SK-N-SH (cell line): ENCODE results near the gene EZH1. TPM values are rescaled to one million over a fixed set of nuclear protein-coding genes. Genes with fewer than 3 reads are reported as not detected.

Experiments used
- CTCF ChIA-PET: fragments of 300-600, 350-600 bp; formaldehyde crosslinking; extraction: SDS; loops from one replicate; lab custom pipeline; 2021; lab: Yijun Ruan, JAX
- POLR2A ChIA-PET: fragments of 350-600 bp; sonication (Branson Sonifier 250); formaldehyde crosslinking; extraction: SDS; loops from one replicate; lab custom pipeline; 2020; ENCODE audit warnings: antibody characterized with exemption, inconsistent platforms; lab: Yijun Ruan, JAX
- DNase-seq: peaks from one replicate; pipeline ENCODE4 v3.0.0; 2012
- H2AFZ ChIP-seq: fragments of 200-600 bp; sonication (generic); 2 replicates; pipeline ENCODE4 v1.8.1; 2016; ENCODE audit warnings: antibody characterized with exemption, mild to moderate bottlenecking, low read depth
- H3F3A ChIP-seq: fragments of 200-600 bp; sonication (generic); replicated peaks from 2 replicates; pipeline ENCODE3; 2016; ENCODE audit warnings: antibody characterized with exemption, mild to moderate bottlenecking; ENCODE audit not compliant: insufficient read depth
- H3K27ac ChIP-seq, 2 experiments: fragments of 200-500 bp in 1 of 2; fragments of 200-600 bp in 1 of 2; sonication (Bioruptor generic) in 1 of 2; sonication (generic), shearing (Covaris generic) in 1 of 2; 2 replicates each; pipeline versions ENCODE4 v1.5.1 to v1.6.1; 2014 to 2016; ENCODE audit warnings: low read depth in 2 of 2, inconsistent platforms in 1 of 2, low read length in 1 of 2, mild to moderate bottlenecking in 1 of 2, mixed read lengths in 1 of 2
- H3K27me3 ChIP-seq: fragments of 200-600 bp; sonication (generic), shearing (Covaris generic); 2 replicates; pipeline ENCODE4 v1.6.1; 2016; ENCODE audit warnings: mixed run types; ENCODE audit not compliant: insufficient read depth
- H3K36me3 ChIP-seq, 2 experiments: fragments of 200-500 bp in 1 of 2; fragments of 200-600 bp in 1 of 2; sonication (Bioruptor generic) in 1 of 2; sonication (generic) in 1 of 2; replicated peaks in 1 of 2; 2 replicates each; pipeline versions ENCODE3 to v1.5.1; 2014 to 2016; ENCODE audit warnings: low read length in 1 of 2, mild to moderate bottlenecking in 1 of 2; ENCODE audit not compliant: insufficient read depth in 2 of 2, control insufficient read depth in 1 of 2
- H3K4me1 ChIP-seq, 2 experiments: fragments of 200-500 bp in 1 of 2; fragments of 200-600 bp in 1 of 2; sonication (Bioruptor generic) in 1 of 2; sonication (generic), shearing (Covaris generic) in 1 of 2; 2 replicates each; pipeline versions ENCODE4 v1.5.1 to v1.6.1; 2014 to 2016; ENCODE audit warnings: low read depth in 1 of 2, low read length in 1 of 2, mixed run types in 1 of 2; ENCODE audit not compliant: insufficient read depth in 2 of 2, control insufficient read depth in 1 of 2
- H3K4me2 ChIP-seq: fragments of 200-600 bp; sonication (generic), shearing (Covaris generic); 2 replicates; pipeline ENCODE4 v1.6.1; 2017; ENCODE audit warnings: mixed run types
- H3K4me3 ChIP-seq, 2 experiments: fragments of 200-500 bp in 1 of 2; fragments of 200-600 bp in 1 of 2; sonication (Bioruptor generic) in 1 of 2; sonication (generic), shearing (Covaris generic) in 1 of 2; 2 replicates each; pipeline versions ENCODE4 v1.5.1 to v1.8.1; 2014 to 2016; ENCODE audit warnings: low read depth in 2 of 2, inconsistent platforms in 1 of 2, low read length in 1 of 2, mild to moderate bottlenecking in 1 of 2, mixed read lengths in 1 of 2, moderate library complexity in 1 of 2
- H3K79me2 ChIP-seq: fragments of 200-600 bp; sonication (generic); 2 replicates; pipeline ENCODE4 v1.8.1; 2017; ENCODE audit warnings: mild to moderate bottlenecking; ENCODE audit not compliant: insufficient read depth
- H3K9ac ChIP-seq: fragments of 200-600 bp; sonication (generic); 2 replicates; pipeline ENCODE4 v1.6.1; 2017; ENCODE audit warnings: mixed run types
- H3K9me2 ChIP-seq: fragments of 200-600 bp; sonication (generic); 2 replicates; pipeline ENCODE4 v1.6.1; 2017; ENCODE audit warnings: mixed run types
- H3K9me3 ChIP-seq: fragments of 200-600 bp; sonication (generic); 2 replicates; pipeline ENCODE4 v1.6.1; 2017; ENCODE audit warnings: mixed run types, mild to moderate bottlenecking, moderate library complexity
- H4K20me1 ChIP-seq: fragments of 200-600 bp; sonication (generic); 2 replicates; pipeline ENCODE4 v1.6.1; 2017; ENCODE audit warnings: mild to moderate bottlenecking, mixed run types; ENCODE audit not compliant: insufficient read depth
- CHD2 ChIP-seq: fragments of 150-350 bp; IDR thresholded peaks from 2 replicates; pipeline ENCODE4 v1.6.1; 2018; ENCODE audit warnings: low read length; ENCODE audit not compliant: partially characterized antibody
- ELF1 ChIP-seq: IDR thresholded peaks from 2 replicates; pipeline ENCODE4 v1.4.0; 2012
- EP300 ChIP-seq, 2 experiments: IDR thresholded peaks; 2 replicates each; pipeline versions ENCODE4 v1.4.0 to v1.6.1; 2012; ENCODE audit warnings: borderline replicate concordance in 1 of 2, low read depth in 1 of 2, low read length in 1 of 2
- FOSL2 ChIP-seq: IDR thresholded peaks from 2 replicates; pipeline ENCODE4 v1.4.0; 2012; ENCODE audit warnings: low read depth, mild to moderate bottlenecking, moderate library complexity, borderline replicate concordance
- FOXJ3 ChIP-seq: sonication (generic); formaldehyde crosslinking; IDR thresholded peaks from 2 replicates; pipeline ENCODE4 v1.5.1; 2020; ENCODE audit warnings: mild to moderate bottlenecking, missing genetic modification reagents
- FOXM1 ChIP-seq: IDR thresholded peaks from 2 replicates; pipeline ENCODE4 v1.4.0; 2012; ENCODE audit warnings: low read depth, mild to moderate bottlenecking
- GABPA ChIP-seq: IDR thresholded peaks from 2 replicates; pipeline ENCODE4 v1.4.0; 2012; ENCODE audit warnings: low read depth, mild to moderate bottlenecking
- GATA2 ChIP-seq: sonication (generic); formaldehyde crosslinking; IDR thresholded peaks from 2 replicates; pipeline ENCODE4 v1.5.0; 2020; ENCODE audit warnings: mild to moderate bottlenecking, missing genetic modification reagents
- JUND ChIP-seq: IDR thresholded peaks from 2 replicates; pipeline ENCODE4 v1.4.0; 2012
- MXI1 ChIP-seq: IDR thresholded peaks from 2 replicates; pipeline ENCODE4 v1.6.1; 2012; ENCODE audit warnings: mild to moderate bottlenecking, low read depth, low read length, improper control_type of control experiment
- NRF1 ChIP-seq: IDR thresholded peaks from 2 replicates; pipeline ENCODE4 v1.6.1; 2012; ENCODE audit warnings: low read depth, mild to moderate bottlenecking, low read length
- RAD21 ChIP-seq: IDR thresholded peaks from 2 replicates; pipeline ENCODE4 v1.6.1; 2012; ENCODE audit warnings: mild to moderate bottlenecking, low read length
- RFX5 ChIP-seq: IDR thresholded peaks from 2 replicates; pipeline ENCODE4 v1.6.1; 2012; ENCODE audit warnings: mild to moderate bottlenecking, improper control_type of control experiment, low read length
- RXRA ChIP-seq: IDR thresholded peaks from 2 replicates; pipeline ENCODE4 v1.4.0; 2012; ENCODE audit warnings: low read depth, mild to moderate bottlenecking, borderline replicate concordance
- SIN3A ChIP-seq: IDR thresholded peaks from 2 replicates; pipeline ENCODE4 v1.6.1; 2012; ENCODE audit warnings: low read depth, mild to moderate bottlenecking, low read length, moderate library complexity, borderline replicate concordance
- SMC3 ChIP-seq: IDR thresholded peaks from 2 replicates; pipeline ENCODE4 v1.6.1; 2012; ENCODE audit warnings: low read depth, low read length, improper control_type of control experiment
- TAF1 ChIP-seq: IDR thresholded peaks from 2 replicates; pipeline ENCODE4 v1.6.1; 2012; ENCODE audit warnings: low read depth, mild to moderate bottlenecking, low read length, moderate library complexity, borderline replicate concordance
- YY1 ChIP-seq: IDR thresholded peaks from 2 replicates; pipeline ENCODE4 v1.4.0; 2012; ENCODE audit warnings: low read depth, mild to moderate bottlenecking
- WGBS: methylation state at CpG from one replicate; pipeline ENCODE4 v1.1.6; 2017; ENCODE audit warnings: low lambda C conversion rate; 5-methylcytosine and 5-hydroxymethylcytosine counted together
- polyA plus RNA-seq, 3 experiments: library from polyadenylated mRNA; depleted of rRNA; stranded (reverse); fragments of >200 nt; gene quantifications; 2 replicates each; pipeline ENCODE4 v1.2.3, GENCODE V29; 2012
- TF ChIP-seq, protein P1 (sequence below): fragments of 150-350 bp; IDR thresholded peaks from 2 replicates; pipeline ENCODE4 v1.6.1; 2016; ENCODE audit warnings: mild to moderate bottlenecking, low read depth, low read length
- TF ChIP-seq, protein P2 (sequence below): fragments of 200-600 bp; sonication (generic); IDR thresholded peaks from 2 replicates; pipeline ENCODE4 v1.6.1; 2017; ENCODE audit warnings: antibody characterized with exemption, mild to moderate bottlenecking, moderate library complexity
- TF ChIP-seq, protein P3 (sequence below): IDR thresholded peaks from 2 replicates; pipeline ENCODE4; 2012

EZH1 gene
- polyA plus RNA-seq, 1 of the 3 experiments (the other 2 are of a cell fraction) = 28.6 TPM

DNA sequence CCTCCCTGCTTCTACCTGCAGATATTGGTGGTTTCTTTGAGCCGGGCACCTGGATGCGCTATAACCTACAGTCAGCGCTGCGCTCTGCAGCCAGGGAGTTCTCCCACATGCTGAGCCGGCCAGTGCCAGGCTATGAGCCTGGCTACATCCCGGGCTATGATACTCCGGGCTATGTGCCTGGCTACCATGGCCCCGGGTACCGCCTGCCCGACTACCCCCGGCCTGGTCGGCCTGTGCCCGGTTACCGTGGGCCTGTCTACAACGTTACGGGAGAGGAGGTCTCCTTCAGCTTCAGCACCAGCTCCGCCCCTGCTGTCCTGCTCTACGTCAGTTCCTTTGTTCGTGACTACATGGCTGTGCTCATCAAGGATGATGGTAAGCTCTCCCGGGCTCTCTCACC, 49.3 kb downstream of the EZH1 start (continued):
- TF ChIP-seq FOXJ3 (CRISPR knock-in tag) = no peak
- no peak for TF ChIP-seq NRF1
- TF ChIP-seq, protein P1, sequence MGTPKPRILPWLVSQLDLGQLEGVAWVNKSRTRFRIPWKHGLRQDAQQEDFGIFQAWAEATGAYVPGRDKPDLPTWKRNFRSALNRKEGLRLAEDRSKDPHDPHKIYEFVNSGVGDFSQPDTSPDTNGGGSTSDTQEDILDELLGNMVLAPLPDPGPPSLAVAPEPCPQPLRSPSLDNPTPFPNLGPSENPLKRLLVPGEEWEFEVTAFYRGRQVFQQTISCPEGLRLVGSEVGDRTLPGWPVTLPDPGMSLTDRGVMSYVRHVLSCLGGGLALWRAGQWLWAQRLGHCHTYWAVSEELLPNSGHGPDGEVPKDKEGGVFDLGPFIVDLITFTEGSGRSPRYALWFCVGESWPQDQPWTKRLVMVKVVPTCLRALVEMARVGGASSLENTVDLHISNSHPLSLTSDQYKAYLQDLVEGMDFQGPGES = no peak
- no peak for TF ChIP-seq FOXM1
- TF ChIP-seq RFX5 = no peak
- no peak for TF ChIP-seq FOSL2
- no peak for TF ChIP-seq RAD21
- TF ChIP-seq EP300 (IDR thresholded peaks at IDR 0.05; ENCODE audit: borderline replicate concordance in 1 of 2, low read depth in 1 of 2, low read length in 1 of 2) = no peak

DNA sequence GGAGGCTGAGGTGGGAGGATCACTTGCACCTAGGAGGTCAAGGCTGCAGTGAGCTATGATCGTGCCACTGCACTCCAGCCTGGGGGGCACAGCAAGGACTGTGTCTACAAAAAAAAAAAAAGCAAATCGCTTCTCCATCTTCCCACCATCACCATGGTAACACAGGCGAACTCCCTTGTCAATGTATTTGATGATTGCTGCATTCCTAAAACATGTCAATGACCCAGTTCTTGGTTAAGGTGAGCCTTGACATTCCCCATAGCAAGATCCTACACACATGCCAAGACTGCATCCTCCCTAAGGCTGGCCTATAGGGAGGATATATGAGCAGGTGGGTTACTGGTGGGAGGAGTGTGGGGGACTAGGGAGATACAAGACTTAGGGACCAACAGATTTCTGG, 50.3 kb downstream of the EZH1 start:
- 82% methylated on average over 3 of the region's 3 CpGs for WGBS
- H3F3A ChIP-seq = peaks cover 3% of the 10 kb centered on the region
- H2AFZ ChIP-seq = no peak overlapping the region
- CTCF ChIA-PET = interaction anchor here (0.6 to 6.0 kb wide), 2 partner anchors 116 to 149 kb away, joined by 4 to 24 read pairs; partner anchors contain the start of gene PSMC3IP
- no peaks in the 10 kb centered on the region for H4K20me1 ChIP-seq
- no peaks in the 10 kb centered on the region for H3K9me3 ChIP-seq
- no peak overlapping the region for H3K9ac ChIP-seq
- H3K36me3 ChIP-seq = peaks cover 8 to 42% of the 10 kb centered on the region in 2 experiments
- peaks cover 0 to 6% of the 10 kb centered on the region in 2 experiments; a peak in 2 of 4 replicates for H3K4me1 ChIP-seq
- no peaks in the 10 kb centered on the region for H3K27me3 ChIP-seq
- no peak overlapping the region for H3K4me2 ChIP-seq
- H3K79me2 ChIP-seq = no peaks in the 10 kb centered on the region
- H3K4me3 ChIP-seq = no peak overlapping the region
- POLR2A ChIA-PET = interaction anchor here (0.6 kb wide), 1 partner anchor 67 kb away, joined by 3 read pairs; no protein-coding TSS in a partner anchor
- no peaks in the 10 kb centered on the region for H3K9me2 ChIP-seq
- DNase-seq = peak; percentile 6
- no peak overlapping the region for H3K27ac ChIP-seq
- TF ChIP-seq ELF1 (no peak), JUND (no peak), TAF1 (no peak), FOSL2 (no peak), FOXJ3 (CRISPR knock-in tag) (no peak), GATA2 (CRISPR knock-in tag) (no peak), CHD2 (no peak), YY1 (no peak), SIN3A (no peak), GABPA (no peak), RFX5 (no peak), MXI1 (no peak), RXRA (no peak), EP300 (IDR thresholded peaks at IDR 0.05; ENCODE audit: borderline replicate concordance in 1 of 2, low read depth in 1 of 2, low read length in 1 of 2) (no peak), SMC3 (no peak)
- TF ChIP-seq, protein P2, sequence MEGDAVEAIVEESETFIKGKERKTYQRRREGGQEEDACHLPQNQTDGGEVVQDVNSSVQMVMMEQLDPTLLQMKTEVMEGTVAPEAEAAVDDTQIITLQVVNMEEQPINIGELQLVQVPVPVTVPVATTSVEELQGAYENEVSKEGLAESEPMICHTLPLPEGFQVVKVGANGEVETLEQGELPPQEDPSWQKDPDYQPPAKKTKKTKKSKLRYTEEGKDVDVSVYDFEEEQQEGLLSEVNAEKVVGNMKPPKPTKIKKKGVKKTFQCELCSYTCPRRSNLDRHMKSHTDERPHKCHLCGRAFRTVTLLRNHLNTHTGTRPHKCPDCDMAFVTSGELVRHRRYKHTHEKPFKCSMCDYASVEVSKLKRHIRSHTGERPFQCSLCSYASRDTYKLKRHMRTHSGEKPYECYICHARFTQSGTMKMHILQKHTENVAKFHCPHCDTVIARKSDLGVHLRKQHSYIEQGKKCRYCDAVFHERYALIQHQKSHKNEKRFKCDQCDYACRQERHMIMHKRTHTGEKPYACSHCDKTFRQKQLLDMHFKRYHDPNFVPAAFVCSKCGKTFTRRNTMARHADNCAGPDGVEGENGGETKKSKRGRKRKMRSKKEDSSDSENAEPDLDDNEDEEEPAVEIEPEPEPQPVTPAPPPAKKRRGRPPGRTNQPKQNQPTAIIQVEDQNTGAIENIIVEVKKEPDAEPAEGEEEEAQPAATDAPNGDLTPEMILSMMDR = no peak
- TF ChIP-seq, protein P3, sequence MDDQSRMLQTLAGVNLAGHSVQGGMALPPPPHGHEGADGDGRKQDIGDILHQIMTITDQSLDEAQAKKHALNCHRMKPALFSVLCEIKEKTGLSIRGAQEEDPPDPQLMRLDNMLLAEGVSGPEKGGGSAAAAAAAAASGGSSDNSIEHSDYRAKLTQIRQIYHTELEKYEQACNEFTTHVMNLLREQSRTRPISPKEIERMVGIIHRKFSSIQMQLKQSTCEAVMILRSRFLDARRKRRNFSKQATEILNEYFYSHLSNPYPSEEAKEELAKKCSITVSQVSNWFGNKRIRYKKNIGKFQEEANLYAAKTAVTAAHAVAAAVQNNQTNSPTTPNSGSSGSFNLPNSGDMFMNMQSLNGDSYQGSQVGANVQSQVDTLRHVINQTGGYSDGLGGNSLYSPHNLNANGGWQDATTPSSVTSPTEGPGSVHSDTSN = no peak
